PC-9 (cell line): ENCODE results near the gene SORCS2. TPM values are rescaled to one million over a fixed set of nuclear protein-coding genes. Genes with fewer than 3 reads are reported as not detected.

ENCODE experiments used
- BruUV-seq: library from RNA; stranded (reverse); fragments of 400-500 nt; replicated peaks from 2 replicates; lab custom pipeline; 2021; lab: Mats Ljungman, UMichigan
- CTCF ChIA-PET: fragments of 300-600 bp; sonication (Branson Sonifier 250); formaldehyde crosslinking; loops from one replicate; lab custom pipeline; 2022; ENCODE audit warnings: antibody characterized with exemption; lab: Charles Lee
- POLR2A ChIA-PET: fragments of 300-600 bp; sonication (Branson Sonifier 250); formaldehyde crosslinking; loops from one replicate; lab custom pipeline; 2022; ENCODE audit warnings: antibody characterized with exemption; ENCODE audit not compliant: unreplicated experiment; lab: Charles Lee
- DNase-seq, 2 experiments: peaks; one replicate each; pipeline versions ENCODE4 v3.0.0 to v3.0.0-alpha.2; 2015 to 2022; ENCODE audit warnings: mixed read lengths in 1 of 2
- H2AFZ ChIP-seq: fragments of 200-600 bp; sonication (generic); 2 replicates; pipeline ENCODE4 v1.8.1; 2017; ENCODE audit warnings: antibody characterized with exemption
- H3F3A ChIP-seq: fragments of 200-600 bp; sonication (generic); 2 replicates; pipeline ENCODE4 v1.8.1; 2017; ENCODE audit warnings: antibody characterized with exemption, mild to moderate bottlenecking, low read depth; ENCODE audit not compliant: insufficient read depth
- H3K27ac ChIP-seq: fragments of 200-600 bp; sonication (generic); 2 replicates; pipeline ENCODE4 v1.6.1; 2016; ENCODE audit warnings: mixed run types
- H3K27me3 ChIP-seq: fragments of 200-600 bp; sonication (generic); 2 replicates; pipeline ENCODE4 v1.6.1; 2016; ENCODE audit warnings: low read depth, mixed run types; ENCODE audit not compliant: insufficient read depth
- H3K36me3 ChIP-seq: fragments of 200-600 bp; sonication (generic); 2 replicates; pipeline ENCODE4 v1.6.1; 2016; ENCODE audit warnings: low read depth, mixed run types
- H3K4me1 ChIP-seq: fragments of 200-600 bp; sonication (generic); replicated peaks from 2 replicates; pipeline ENCODE4 v1.6.1; 2016; ENCODE audit warnings: mixed run types; ENCODE audit not compliant: insufficient read depth
- H3K4me2 ChIP-seq: fragments of 200-600 bp; sonication (generic); 2 replicates; pipeline ENCODE4 v1.6.1; 2017; ENCODE audit warnings: mixed run types
- H3K4me3 ChIP-seq: fragments of 200-600 bp; sonication (generic); 2 replicates; pipeline ENCODE4 v1.6.1; 2016; ENCODE audit warnings: mixed run types
- H3K79me2 ChIP-seq: fragments of 200-600 bp; sonication (generic); 2 replicates; pipeline ENCODE4 v1.6.1; 2017; ENCODE audit warnings: low read depth, mixed run types
- H3K9me2 ChIP-seq: fragments of 200-600 bp; sonication (generic); 2 replicates; pipeline ENCODE4 v1.8.1; 2017; ENCODE audit warnings: mild to moderate bottlenecking; ENCODE audit not compliant: insufficient read depth
- H3K9me3 ChIP-seq: fragments of 200-600 bp; sonication (generic); 2 replicates; pipeline ENCODE4 v1.8.1; 2016; ENCODE audit warnings: low read depth; ENCODE audit not compliant: insufficient read depth
- H4K20me1 ChIP-seq: fragments of 200-600 bp; sonication (generic); 2 replicates; pipeline ENCODE4 v1.8.1; 2017; ENCODE audit not compliant: insufficient read depth
- CTCF ChIP-seq: fragments of 200-600 bp; sonication (generic); conservative IDR thresholded peaks from 2 replicates; pipeline ENCODE4 v1.6.1; 2017; ENCODE audit warnings: mixed run types, antibody characterized with exemption, mild to moderate bottlenecking, moderate library complexity
- EZH2 ChIP-seq: fragments of 200-600 bp; sonication (generic); IDR thresholded peaks from 2 replicates; pipeline ENCODE4 v1.8.0; 2017; ENCODE audit warnings: antibody characterized with exemption, low read depth
- intact Hi-C: fragments of 100-400 bp; cut with micrococcal nuclease; formaldehyde crosslinking; loops from one replicate; pipeline ENCODE4 v1.10.0; 2022; ENCODE audit not compliant: unreplicated experiment
- total RNA-seq: library from RNA; stranded (reverse); gene quantifications from 2 replicates; pipeline ENCODE4 v1.2.3, GENCODE V29; 2021

Gene SORCS2
- total RNA-seq, 1 experiment from 2014 or later: 25.8 TPM

- Histone ChIP-seq H4K20me1 (no peaks in the 10 kb centered on the region), H3K27ac (no peak overlapping the region), H3K27me3 (no peaks in the 10 kb centered on the region), H3K79me2 (no peaks in the 10 kb centered on the region), H3K9me3 (no peaks in the 10 kb centered on the region), H3K4me3 (no peak overlapping the region), H3K4me2 (no peak overlapping the region), H3K4me1 (no peaks in the 10 kb centered on the region), H3K9me2 (no peaks in the 10 kb centered on the region), H2AFZ (no peak overlapping the region), H3K36me3 (no peaks in the 10 kb centered on the region), H3F3A (no peaks in the 10 kb centered on the region)
- DNase-seq: no peak
- ChIA-PET POLR2A (no interaction called here), CTCF (no interaction called here)
- TF ChIP-seq EZH2 (no peak), CTCF (no peak)
- no TSS peak for BruUV-seq
- intact Hi-C loops: no loop called here
Measured at GRCh38 chr4:7301126-7301785, 108.9 kb downstream of the SORCS2 start.

GRCh38 chr4:7301846-7302630 lies 109.7 kb downstream of the SORCS2 start:
- CTCF ChIA-PET: no interaction called here
- Histone ChIP-seq H3K4me1 (no peaks in the 10 kb centered on the region), H2AFZ (no peak overlapping the region), H3K9me3 (no peaks in the 10 kb centered on the region), H3K4me2 (no peak overlapping the region), H3K27ac (no peak overlapping the region), H3F3A (no peaks in the 10 kb centered on the region), H3K4me3 (no peak overlapping the region), H3K36me3 (no peaks in the 10 kb centered on the region), H3K27me3 (no peaks in the 10 kb centered on the region), H4K20me1 (no peaks in the 10 kb centered on the region), H3K79me2 (no peaks in the 10 kb centered on the region), H3K9me2 (no peaks in the 10 kb centered on the region)
- BruUV-seq: no TSS peak
- intact Hi-C loops: no loop called here
- TF ChIP-seq EZH2: no peak
- no peak for TF ChIP-seq CTCF
- DNase-seq: no peak
- POLR2A ChIA-PET: interaction anchor here (0.6 kb wide), 1 partner anchor 27 kb away, joined by 7 read pairs; no protein-coding TSS in a partner anchor

- H3K27ac ChIP-seq: no peak overlapping the region
- BruUV-seq: no TSS peak
- no peaks in the 10 kb centered on the region for H3K79me2 ChIP-seq
- H2AFZ ChIP-seq: no peak overlapping the region
- TF ChIP-seq EZH2 (no peak), CTCF (no peak)
- H3K9me2 ChIP-seq: no peaks in the 10 kb centered on the region
- no peaks in the 10 kb centered on the region for H3K9me3 ChIP-seq
- H3K4me3 ChIP-seq: no peak overlapping the region
- no peaks in the 10 kb centered on the region for H3F3A ChIP-seq
- no peaks in the 10 kb centered on the region for H3K36me3 ChIP-seq
- ChIA-PET POLR2A (interaction anchor here (0.6 kb wide), 1 partner anchor 26 kb away, joined by 7 read pairs; no protein-coding TSS in a partner anchor), CTCF (no interaction called here)
- no peak overlapping the region for H3K4me2 ChIP-seq
- no peaks in the 10 kb centered on the region for H3K4me1 ChIP-seq
- no peak for DNase-seq
- H3K27me3 ChIP-seq: no peaks in the 10 kb centered on the region
- H4K20me1 ChIP-seq: no peaks in the 10 kb centered on the region
- intact Hi-C loops: no loop called here
Measured at GRCh38 chr4:7302781-7303404, 110.6 kb downstream of the SORCS2 start.
